Measurements from ENCODE around the gene LRP5.
"Not testable (repeated sequence)": the region's sequence is repeated elsewhere in the genome, so short reads cannot be mapped to it uniquely, and the experiment has no call there.

- TF ChIP-seq POLR2A (IDR thresholded peaks at IDR 0.05) = not testable (repeated sequence)
- TF ChIP-seq, protein P1, sequence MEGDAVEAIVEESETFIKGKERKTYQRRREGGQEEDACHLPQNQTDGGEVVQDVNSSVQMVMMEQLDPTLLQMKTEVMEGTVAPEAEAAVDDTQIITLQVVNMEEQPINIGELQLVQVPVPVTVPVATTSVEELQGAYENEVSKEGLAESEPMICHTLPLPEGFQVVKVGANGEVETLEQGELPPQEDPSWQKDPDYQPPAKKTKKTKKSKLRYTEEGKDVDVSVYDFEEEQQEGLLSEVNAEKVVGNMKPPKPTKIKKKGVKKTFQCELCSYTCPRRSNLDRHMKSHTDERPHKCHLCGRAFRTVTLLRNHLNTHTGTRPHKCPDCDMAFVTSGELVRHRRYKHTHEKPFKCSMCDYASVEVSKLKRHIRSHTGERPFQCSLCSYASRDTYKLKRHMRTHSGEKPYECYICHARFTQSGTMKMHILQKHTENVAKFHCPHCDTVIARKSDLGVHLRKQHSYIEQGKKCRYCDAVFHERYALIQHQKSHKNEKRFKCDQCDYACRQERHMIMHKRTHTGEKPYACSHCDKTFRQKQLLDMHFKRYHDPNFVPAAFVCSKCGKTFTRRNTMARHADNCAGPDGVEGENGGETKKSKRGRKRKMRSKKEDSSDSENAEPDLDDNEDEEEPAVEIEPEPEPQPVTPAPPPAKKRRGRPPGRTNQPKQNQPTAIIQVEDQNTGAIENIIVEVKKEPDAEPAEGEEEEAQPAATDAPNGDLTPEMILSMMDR (IDR thresholded peaks at IDR 0.05) = not testable (repeated sequence)
These were observed 12.9 kb upstream of the LRP5 start for GRCh38 chr11:68299517-68299879.

All from ovary (tissue), 3 donors.